Stomach (tissue), 9 donors: ENCODE measurements around the gene HNRNPA1. TPM values are rescaled to one million over a fixed set of nuclear protein-coding genes. Genes with fewer than 3 reads are reported as not detected.
A peak's percentile ranks its signal among the peaks of the same experiment; 100 is the strongest.
"Not testable (repeated sequence)": the region's sequence is repeated elsewhere in the genome, so short reads cannot be mapped to it uniquely, and the experiment has no call there.

Source experiments
- DNase-seq, 2 donors: peaks; one replicate each; pipeline versions ENCODE4 v3.0.0 to v3.0.0-alpha.2; 2013 to 2019
- H3K27ac ChIP-seq, 5 donors: fragments of 200-600 bp in 4 of 5; sonication (generic) in 4 of 5; one replicate each; pipeline ENCODE4 v1.5.1; 2013 to 2019; ENCODE audit warnings: mild to moderate bottlenecking in 1 of 5, moderate library complexity in 1 of 5
- H3K27me3 ChIP-seq, 3 donors: fragments of 200-600 bp; sonication (generic); one replicate each; pipeline ENCODE4 v1.5.1; 2017 to 2019; ENCODE audit warnings: mixed run types in 1 of 3
- H3K36me3 ChIP-seq, 4 donors: fragments of 200-600 bp; sonication (generic); 1 replicate in 3 of 4; 2 replicates in 1 of 4; pipeline ENCODE4 v1.5.1; 2016 to 2019
- H3K4me1 ChIP-seq, 4 donors: fragments of 200-600 bp; sonication (generic); one replicate each; pipeline ENCODE4 v1.5.1; 2016 to 2019
- H3K4me3 ChIP-seq, 4 donors: fragments of 200-600 bp; sonication (generic) in 3 of 4; one replicate each; pipeline ENCODE4 v1.5.1; 2016 to 2019; ENCODE audit warnings: mild to moderate bottlenecking in 1 of 4
- H3K9me3 ChIP-seq, 4 donors: fragments of 200-600 bp; sonication (generic); one replicate each; pipeline ENCODE4 v1.5.1; 2016 to 2019
- EP300 ChIP-seq: sonication (generic); formaldehyde crosslinking; IDR thresholded peaks from one replicate; pipeline ENCODE4 v1.6.1; 2017; ENCODE audit warnings: antibody characterized with exemption
- POLR2A ChIP-seq, 4 donors: fragments of 450-650 bp; IDR thresholded peaks; one replicate each; pipeline ENCODE4 v1.6.1; 2016; ENCODE audit warnings: antibody characterized with exemption in 4 of 4, control low read depth in 2 of 4, mild to moderate bottlenecking in 1 of 4, moderate library complexity in 1 of 4
- POLR2AphosphoS5 ChIP-seq, 3 donors: sonication (generic); formaldehyde crosslinking; IDR thresholded peaks; one replicate each; pipeline ENCODE4 v1.6.1; 2016; ENCODE audit warnings: antibody characterized with exemption in 3 of 3
- WGBS, 5 donors: extraction: QIAGEN DNeasy Blood & Tissue Kit in 3 of 5; methylation state at CpG; one replicate each; pipeline versions ENCODE4 v1.1.5 to v1.1.7; 2013 to 2018; 5-methylcytosine and 5-hydroxymethylcytosine counted together
- intact Hi-C: fragments of 100-400 bp; cut with DNase I; formaldehyde crosslinking; loops from one replicate; pipeline ENCODE4 v1.15.1; 2023; ENCODE audit warnings: low total_unique reads
- polyA plus RNA-seq, 3 donors: library from polyadenylated mRNA; stranded (reverse); fragments of 200-250 nt; gene quantifications; one replicate each; pipeline ENCODE4 v1.2.3, GENCODE V29; 2013
- total RNA-seq, 5 donors: library from RNA; depleted of rRNA; stranded (reverse); fragments of >200 nt; gene quantifications; one replicate each; pipeline versions ENCODE4 v1.1.0 to v1.2.3, GENCODE V29; 2014 to 2016
- TF ChIP-seq, protein P1 (sequence below), 7 experiments: fragments of 450-650 bp in 4 of 7; fragments of 200-600 bp in 3 of 7; sonication (generic) in 3 of 7; IDR thresholded peaks; one replicate each; pipeline ENCODE4 v1.5.1; 2016 to 2019; ENCODE audit warnings: antibody characterized with exemption in 7 of 7, control low read depth in 2 of 7, mild to moderate bottlenecking in 1 of 7
- donor health status: healthy with polysubstance abuse.
- donor health status: Bipolar disorder and iron deficiency.
- donor health status: healthy.

HNRNPA1 gene
- total and polyA plus RNA-seq, 8 donors: 211 to 1,103 (median 623) TPM

GRCh38 chr12:54321363-54321762 is 40.8 kb downstream of the HNRNPA1 start:
- no peak overlapping the region for H3K27ac ChIP-seq
- H3K36me3 ChIP-seq: no peaks in the 10 kb centered on the region
- 85 to 93% (median 88%) methylated on average over 5 of the region's 5 CpGs for WGBS, 5 donors
- H3K4me1 ChIP-seq: peaks cover 8 to 19% (median 12%) of the 10 kb centered on the region in 4 donors
- DNase-seq: no peak
- no peak overlapping the region for H3K4me3 ChIP-seq
- intact Hi-C loops: no loop called here
- no peaks in the 10 kb centered on the region for H3K9me3 ChIP-seq
- H3K27me3 ChIP-seq: no peaks in the 10 kb centered on the region
- TF ChIP-seq POLR2AphosphoS5 (IDR thresholded peaks at IDR 0.05): no peak

DNA sequence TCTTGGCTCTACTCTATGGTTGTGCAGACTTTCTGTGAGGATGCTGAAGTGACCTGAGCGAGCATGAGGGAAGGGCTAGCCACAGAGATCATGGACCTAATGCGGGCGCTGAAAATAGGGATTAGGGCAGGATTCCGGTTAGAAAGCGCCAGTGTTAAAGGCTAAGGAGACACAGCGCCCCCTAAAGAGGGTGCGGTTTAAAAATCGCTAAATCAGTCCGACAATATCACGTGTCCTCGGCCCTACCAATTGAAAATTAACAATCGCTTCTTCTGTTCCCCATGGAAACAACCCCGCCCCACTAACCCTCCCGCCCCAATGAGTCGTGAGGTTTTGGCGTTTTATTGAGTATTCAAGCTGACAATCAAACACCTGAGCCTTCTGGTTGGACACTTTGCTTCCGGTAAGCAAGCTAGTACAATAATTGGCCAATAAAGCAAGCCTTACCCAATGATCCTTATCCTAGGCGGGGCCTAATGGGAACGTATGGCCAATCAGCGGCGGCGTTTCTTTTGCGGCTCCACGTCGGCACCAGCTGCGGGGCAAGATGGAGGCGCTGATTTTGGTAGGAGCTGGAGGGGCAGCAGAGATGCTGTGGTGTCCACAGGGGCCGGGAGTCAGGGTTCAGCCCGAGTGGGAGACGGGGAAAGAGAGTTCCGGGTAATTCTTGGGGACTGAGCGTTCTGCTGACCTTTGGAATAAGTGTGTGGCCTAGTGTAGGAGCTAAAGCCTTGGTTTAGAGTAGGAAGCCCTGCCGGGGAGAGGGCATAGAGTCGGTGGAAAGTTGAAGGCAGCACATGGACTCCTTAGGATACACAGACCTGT is 44.3 kb downstream of the HNRNPA1 start, which contains the start of gene COPZ1:
TSS of gene COPZ1 (plus strand) at position 515 of the 825 bp plus-strand sequence. CDS start at position 548, 33 bp downstream.
- intact Hi-C loops: no loop called here
- Histone ChIP-seq H3K4me3 (peak within 1 kb of the TSS; percentile 67 to 89 (median 80)), H3K9me3 (no peaks in the 10 kb centered on the region), H3K36me3 (peaks cover 0 to 11% (median 7%) of the 10 kb centered on the region in 4 donors), H3K4me1 (peaks cover 34 to 54% (median 44%) of the 10 kb centered on the region in 4 donors), H3K27me3 (no peaks in the 10 kb centered on the region), H3K27ac (peak within 1 kb of the TSS; percentile 83 to 97 (median 90))
- 1 to 2% (median 1%) methylated on average over 34 of the region's 34 CpGs for WGBS, 5 donors
- TF ChIP-seq POLR2AphosphoS5 (IDR thresholded peaks at IDR 0.05) (peak in 2 of 3 donors; percentile 72 to 85), POLR2A (IDR thresholded peaks at IDR 0.05) (peak in 1 of 4 donors; percentile 50), EP300 (no peak)
- TF ChIP-seq, protein P1, sequence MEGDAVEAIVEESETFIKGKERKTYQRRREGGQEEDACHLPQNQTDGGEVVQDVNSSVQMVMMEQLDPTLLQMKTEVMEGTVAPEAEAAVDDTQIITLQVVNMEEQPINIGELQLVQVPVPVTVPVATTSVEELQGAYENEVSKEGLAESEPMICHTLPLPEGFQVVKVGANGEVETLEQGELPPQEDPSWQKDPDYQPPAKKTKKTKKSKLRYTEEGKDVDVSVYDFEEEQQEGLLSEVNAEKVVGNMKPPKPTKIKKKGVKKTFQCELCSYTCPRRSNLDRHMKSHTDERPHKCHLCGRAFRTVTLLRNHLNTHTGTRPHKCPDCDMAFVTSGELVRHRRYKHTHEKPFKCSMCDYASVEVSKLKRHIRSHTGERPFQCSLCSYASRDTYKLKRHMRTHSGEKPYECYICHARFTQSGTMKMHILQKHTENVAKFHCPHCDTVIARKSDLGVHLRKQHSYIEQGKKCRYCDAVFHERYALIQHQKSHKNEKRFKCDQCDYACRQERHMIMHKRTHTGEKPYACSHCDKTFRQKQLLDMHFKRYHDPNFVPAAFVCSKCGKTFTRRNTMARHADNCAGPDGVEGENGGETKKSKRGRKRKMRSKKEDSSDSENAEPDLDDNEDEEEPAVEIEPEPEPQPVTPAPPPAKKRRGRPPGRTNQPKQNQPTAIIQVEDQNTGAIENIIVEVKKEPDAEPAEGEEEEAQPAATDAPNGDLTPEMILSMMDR (IDR thresholded peaks at IDR 0.05): peak in 5 of 7 experiments; percentile 24 to 81 (median 70)
- DNase-seq: peak; percentile 95 to 99

GRCh38 chr12:54325442-54326109 is 45.0 kb downstream of the HNRNPA1 start:
- 23 to 42% (median 35%) methylated on average over 22 of the region's 22 CpGs for WGBS, 5 donors
- Histone ChIP-seq H3K4me1 (peaks cover 39 to 61% (median 51%) of the 10 kb centered on the region in 4 donors), H3K27ac (peak overlapping the region; percentile 83 to 97 (median 90)), H3K36me3 (peaks cover 0 to 17% (median 9%) of the 10 kb centered on the region in 4 donors), H3K4me3 (peak overlapping the region; percentile 67 to 89 (median 80))
- DNase-seq, H3K27me3 ChIP-seq, intact Hi-C loops, H3K9me3 ChIP-seq: not testable (repeated sequence)

DNA sequence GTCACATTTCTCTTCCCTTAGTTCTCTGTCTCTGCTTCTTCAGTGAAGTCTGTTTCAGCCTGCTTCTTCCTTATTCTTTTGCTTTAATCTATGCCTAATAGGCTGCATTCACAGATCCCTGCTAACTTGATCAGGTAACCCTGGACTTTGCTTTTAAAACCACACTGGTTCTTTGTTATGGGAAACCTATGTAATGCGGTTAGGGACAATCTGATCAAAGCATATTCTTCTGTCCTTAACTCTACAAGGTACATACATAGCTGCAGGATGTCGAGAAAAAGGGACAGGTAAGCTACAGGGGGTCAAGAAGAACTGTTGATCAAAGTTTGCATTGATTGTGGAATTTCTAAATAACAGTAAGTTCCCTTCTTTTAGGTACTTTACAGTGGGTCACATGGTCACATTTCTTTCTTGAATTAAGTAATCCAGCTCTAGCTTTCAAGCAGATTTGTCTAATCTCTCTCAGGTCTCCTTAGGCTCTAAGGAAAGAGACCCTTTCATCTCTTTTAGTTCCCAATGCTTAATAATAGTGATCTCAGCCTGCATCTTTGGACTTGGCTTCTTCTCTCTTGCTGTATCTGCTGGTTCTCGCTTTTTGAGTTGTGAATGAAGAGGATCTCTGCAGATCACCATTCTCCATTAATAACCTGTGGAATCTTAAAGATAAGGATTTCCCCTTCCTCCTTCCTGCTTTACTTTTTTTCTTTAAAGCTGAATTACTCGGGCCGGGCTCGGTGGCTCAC is 48.2 kb downstream of the HNRNPA1 start:
- peak in 1 of 2 donors; percentile 29 for DNase-seq
- peak overlapping the region in 3 of 5 donors; percentile 7 to 43 (median 43) for H3K27ac ChIP-seq
- intact Hi-C loops: no loop called here
- no peaks in the 10 kb centered on the region for H3K27me3 ChIP-seq
- 57 to 68% (median 61%) methylated on average over 6 of the region's 6 CpGs for WGBS, 5 donors
- H3K4me3 ChIP-seq: no peak overlapping the region
- H3K9me3 ChIP-seq: no peaks in the 10 kb centered on the region
- H3K36me3 ChIP-seq: peaks cover 0 to 17% (median 12%) of the 10 kb centered on the region in 4 donors
- TF ChIP-seq EP300 (no peak), POLR2A (IDR thresholded peaks at IDR 0.05) (no peak), POLR2AphosphoS5 (IDR thresholded peaks at IDR 0.05) (no peak)
- TF ChIP-seq, protein P1 (IDR thresholded peaks at IDR 0.05): no peak
- peaks cover 43 to 91% (median 71%) of the 10 kb centered on the region in 4 donors for H3K4me1 ChIP-seq

- Histone ChIP-seq H3K9me3 (no peaks in the 10 kb centered on the region), H3K4me3 (no peak overlapping the region), H3K27me3 (no peaks in the 10 kb centered on the region), H3K4me1 (peaks cover 39 to 92% (median 73%) of the 10 kb centered on the region in 4 donors), H3K36me3 (peaks cover 0 to 17% (median 12%) of the 10 kb centered on the region in 4 donors), H3K27ac (peak overlapping the region in 2 of 5 donors; percentile 7 to 43)
- 68 to 73% (median 69%) methylated on average over 5 of the region's 5 CpGs for WGBS, 5 donors
- TF ChIP-seq EP300 (no peak), POLR2AphosphoS5 (IDR thresholded peaks at IDR 0.05) (no peak)
- TF ChIP-seq, protein P1 (IDR thresholded peaks at IDR 0.05): no peak
- no peak for DNase-seq
- intact Hi-C loops: no loop called here
Measured at GRCh38 chr12:54329759-54330158, 49.2 kb downstream of the HNRNPA1 start.
